Caco-2 (cell line): ENCODE measurements around the gene TMEM19. TPM values are rescaled to one million over a fixed set of nuclear protein-coding genes. Genes with fewer than 3 reads are reported as not detected.
A peak's percentile ranks its signal among the peaks of the same experiment; 100 is the strongest.

ENCODE experiments used
- BruUV-seq: library from RNA; stranded (reverse); fragments of 400-500 nt; replicated peaks from 2 replicates; lab custom pipeline; 2021; lab: Mats Ljungman, UMichigan
- CTCF ChIA-PET: fragments of 300-600 bp; sonication (Branson Sonifier 250); formaldehyde crosslinking; loops from one replicate; lab custom pipeline; 2022; ENCODE audit warnings: antibody characterized with exemption; lab: Charles Lee
- POLR2A ChIA-PET: fragments of 300-600 bp; sonication (Branson Sonifier 250); formaldehyde crosslinking; loops from one replicate; lab custom pipeline; 2022; ENCODE audit warnings: antibody characterized with exemption; lab: Charles Lee
- DNase-seq, 2 experiments: peaks; one replicate each; pipeline versions ENCODE4 v3.0.0 to v3.0.0-alpha.2; 2020 to 2022
- H3K27me3 ChIP-seq: replicated peaks from 2 replicates; pipeline ENCODE4 v1.6.0; 2011; ENCODE audit warnings: low read length; ENCODE audit not compliant: control insufficient read depth, insufficient read depth
- H3K36me3 ChIP-seq: 2 replicates; pipeline ENCODE4 v1.5.1; 2011; ENCODE audit warnings: low read length; ENCODE audit not compliant: control insufficient read depth, insufficient read depth
- H3K4me1 ChIP-seq: fragments of 250-450 bp; sonication (Bioruptor Pico); 2 replicates; pipeline ENCODE4 v1.5.1; 2020; ENCODE audit warnings: mild to moderate bottlenecking
- H3K4me3 ChIP-seq: 2 replicates; pipeline ENCODE4 v1.5.1; 2011; ENCODE audit warnings: low read depth, mild to moderate bottlenecking, control low read depth, low read length
- H3K9me3 ChIP-seq: fragments of 250-450 bp; sonication (Bioruptor Pico); 2 replicates; pipeline ENCODE4 v1.5.1; 2020; ENCODE audit warnings: mild to moderate bottlenecking, moderate library complexity
- H3K27ac Mint-ChIP-seq: one replicate; pipeline ENCODE4 v1.8.0; 2022; ENCODE audit warnings: mixed read lengths; ENCODE audit not compliant: unreplicated experiment
- H3K27me3 Mint-ChIP-seq: one replicate; pipeline ENCODE4 v1.8.0; 2022; ENCODE audit warnings: mixed read lengths; ENCODE audit not compliant: insufficient read depth, unreplicated experiment
- H3K36me3 Mint-ChIP-seq: one replicate; pipeline ENCODE4 v1.8.0; 2022; ENCODE audit warnings: mild to moderate bottlenecking, mixed read lengths; ENCODE audit not compliant: insufficient read depth, unreplicated experiment
- H3K4me1 Mint-ChIP-seq: one replicate; pipeline ENCODE4 v1.8.0; 2022; ENCODE audit warnings: low read depth, mixed read lengths; ENCODE audit not compliant: unreplicated experiment
- H3K4me3 Mint-ChIP-seq: one replicate; pipeline ENCODE4 v1.8.0; 2022; ENCODE audit warnings: mild to moderate bottlenecking, moderate library complexity, mixed read lengths; ENCODE audit not compliant: unreplicated experiment
- H3K9me3 Mint-ChIP-seq: one replicate; pipeline ENCODE4 v1.8.0; 2022; ENCODE audit warnings: mixed read lengths; ENCODE audit not compliant: unreplicated experiment
- intact Hi-C: fragments of 100-400 bp; cut with micrococcal nuclease; formaldehyde crosslinking; loops from one replicate; pipeline ENCODE4 v1.10.0; 2022; ENCODE audit not compliant: unreplicated experiment
- total RNA-seq: library from RNA; stranded (reverse); gene quantifications from 2 replicates; pipeline ENCODE4 v1.2.3, GENCODE V29; 2022
- TF ChIP-seq, protein P1 (sequence below), 2 experiments: fragments of 200-600 bp in 1 of 2; IDR thresholded peaks; 1 replicate in 1 of 2; 2 replicates in 1 of 2; pipeline versions ENCODE4 v1.5.1 to v1.8.0; 2011 to 2022; ENCODE audit warnings: antibody characterized with exemption in 1 of 2, control low read depth in 1 of 2, inconsistent platforms in 1 of 2, low read depth in 1 of 2, low read length in 1 of 2, mild to moderate bottlenecking in 1 of 2, moderate library complexity in 1 of 2; ENCODE audit not compliant: insufficient read depth in 1 of 2, severe bottlenecking in 1 of 2, unreplicated experiment in 1 of 2

Gene TMEM19
- total RNA-seq, 1 experiment from 2014 or later, result 24.2 TPM

DNA sequence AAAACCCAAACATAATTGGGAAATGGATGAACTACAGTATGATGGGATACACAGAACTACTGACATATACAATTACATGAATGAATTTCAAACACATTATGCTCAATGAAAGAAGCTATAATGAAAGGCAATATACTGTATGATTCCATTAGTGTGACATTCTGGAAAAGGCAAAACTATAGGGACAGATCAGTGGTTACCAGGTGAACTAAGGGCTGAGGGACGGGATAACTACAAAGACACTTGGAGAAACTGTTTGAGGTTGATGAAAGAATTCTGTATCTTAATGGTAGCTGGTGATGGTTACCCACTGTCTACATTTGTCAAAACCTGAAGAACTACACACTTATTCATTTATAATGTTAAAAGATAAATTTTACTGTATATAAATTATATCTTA, 30.0 kb upstream of the TMEM19 start:
- TF ChIP-seq, protein P1, sequence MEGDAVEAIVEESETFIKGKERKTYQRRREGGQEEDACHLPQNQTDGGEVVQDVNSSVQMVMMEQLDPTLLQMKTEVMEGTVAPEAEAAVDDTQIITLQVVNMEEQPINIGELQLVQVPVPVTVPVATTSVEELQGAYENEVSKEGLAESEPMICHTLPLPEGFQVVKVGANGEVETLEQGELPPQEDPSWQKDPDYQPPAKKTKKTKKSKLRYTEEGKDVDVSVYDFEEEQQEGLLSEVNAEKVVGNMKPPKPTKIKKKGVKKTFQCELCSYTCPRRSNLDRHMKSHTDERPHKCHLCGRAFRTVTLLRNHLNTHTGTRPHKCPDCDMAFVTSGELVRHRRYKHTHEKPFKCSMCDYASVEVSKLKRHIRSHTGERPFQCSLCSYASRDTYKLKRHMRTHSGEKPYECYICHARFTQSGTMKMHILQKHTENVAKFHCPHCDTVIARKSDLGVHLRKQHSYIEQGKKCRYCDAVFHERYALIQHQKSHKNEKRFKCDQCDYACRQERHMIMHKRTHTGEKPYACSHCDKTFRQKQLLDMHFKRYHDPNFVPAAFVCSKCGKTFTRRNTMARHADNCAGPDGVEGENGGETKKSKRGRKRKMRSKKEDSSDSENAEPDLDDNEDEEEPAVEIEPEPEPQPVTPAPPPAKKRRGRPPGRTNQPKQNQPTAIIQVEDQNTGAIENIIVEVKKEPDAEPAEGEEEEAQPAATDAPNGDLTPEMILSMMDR (IDR thresholded peaks at IDR 0.05; ENCODE audit: insufficient read depth in 1 of 2, low read depth in 1 of 2, low read length in 1 of 2, severe bottlenecking in 1 of 2, unreplicated experiment in 1 of 2), result no peak
- Histone ChIP-seq H3K9me3 (no peaks in the 10 kb centered on the region), H3K4me3 (no peak overlapping the region), H3K36me3 (no peaks in the 10 kb centered on the region; the same call in 1 of the 2 replicates), H3K4me1 (0 out of 2 replicates have a peak, but pooled peaks cover 4% of the 10 kb centered on the region), H3K27me3 (no peaks in the 10 kb centered on the region)
- DNase-seq, result no peak
- no TSS peak for BruUV-seq
- H3K9me3 Mint-ChIP-seq, result no peaks in the 10 kb centered on the region
- no peak overlapping the region for H3K27ac Mint-ChIP-seq
- ChIA-PET CTCF (interaction anchor here (1.5 kb wide), 1 partner anchor 19 kb away, joined by 7 read pairs; no protein-coding TSS in a partner anchor), POLR2A (no interaction called here)
- no peaks in the 10 kb centered on the region for H3K27me3 Mint-ChIP-seq
- H3K4me3 Mint-ChIP-seq, result no peak overlapping the region
- H3K36me3 Mint-ChIP-seq, result peaks cover 34% of the 10 kb centered on the region
- H3K4me1 Mint-ChIP-seq, result peaks cover 7% of the 10 kb centered on the region
- intact Hi-C loops, result no loop called here

DNA sequence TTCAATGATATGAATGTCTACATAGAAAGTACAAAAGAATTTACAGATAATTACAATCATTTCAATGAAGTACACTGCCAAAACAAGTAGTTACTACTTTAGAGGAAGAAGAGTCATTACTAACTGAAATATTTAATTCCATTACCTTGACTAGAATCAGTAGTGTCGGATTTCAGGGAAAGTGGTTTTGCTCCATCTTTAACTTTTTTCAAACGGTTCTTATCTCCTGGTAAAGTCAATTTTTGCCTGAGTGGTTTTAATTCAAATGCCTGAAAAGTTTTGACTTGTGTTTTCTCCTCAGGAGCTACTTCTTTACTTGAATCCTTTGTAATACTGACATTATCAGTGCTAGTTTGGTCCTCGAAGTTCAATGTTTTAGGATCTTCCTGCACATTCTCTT, 29.1 kb upstream of the TMEM19 start:
- TF ChIP-seq, protein P1 (IDR thresholded peaks at IDR 0.05; ENCODE audit: insufficient read depth in 1 of 2, low read depth in 1 of 2, low read length in 1 of 2, severe bottlenecking in 1 of 2, unreplicated experiment in 1 of 2), result no peak
- DNase-seq, result no peak
- Histone ChIP-seq H3K4me3 (no peak overlapping the region), H3K9me3 (no peaks in the 10 kb centered on the region), H3K27me3 (no peaks in the 10 kb centered on the region), H3K4me1 (0 out of 2 replicates have a peak, but pooled peaks cover 4% of the 10 kb centered on the region), H3K36me3 (no peaks in the 10 kb centered on the region; the same call in 1 of the 2 replicates)
- BruUV-seq, result no TSS peak
- POLR2A ChIA-PET, result no interaction called here
- CTCF ChIA-PET, result interaction anchor here (1.5 kb wide), 1 partner anchor 20 kb away, joined by 7 read pairs; no protein-coding TSS in a partner anchor
- H3K4me1 Mint-ChIP-seq, result peaks cover 7% of the 10 kb centered on the region
- H3K4me3 Mint-ChIP-seq, result no peak overlapping the region
- no peak overlapping the region for H3K27ac Mint-ChIP-seq
- peaks cover 37% of the 10 kb centered on the region for H3K36me3 Mint-ChIP-seq
- no peaks in the 10 kb centered on the region for H3K9me3 Mint-ChIP-seq
- intact Hi-C loops, result no loop called here
- no peaks in the 10 kb centered on the region for H3K27me3 Mint-ChIP-seq

DNA sequence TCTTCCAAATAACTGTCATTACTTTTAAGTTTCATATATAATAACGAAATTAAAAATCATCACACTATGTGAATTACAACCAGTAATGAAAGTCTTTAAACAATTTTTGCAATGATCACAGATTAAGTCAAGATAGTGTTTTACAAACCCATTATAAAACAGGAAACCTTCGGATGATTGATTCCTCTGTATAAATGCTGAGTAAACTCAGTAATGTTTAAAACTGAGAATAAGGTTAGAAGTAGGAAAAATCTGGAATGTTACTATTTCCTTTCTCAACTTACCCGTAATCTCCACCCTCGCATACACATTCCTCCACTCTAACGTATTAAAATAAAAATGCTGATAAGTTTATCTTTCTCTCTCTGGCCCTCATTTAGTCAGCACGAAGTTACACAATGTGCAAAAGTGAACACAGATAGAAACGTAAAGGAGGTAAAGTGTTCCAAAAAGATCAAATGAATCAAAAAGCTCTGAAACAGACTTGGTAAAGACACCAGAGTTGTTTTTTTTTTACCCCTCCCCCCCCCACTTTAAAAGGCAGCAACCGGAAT, 23.8 kb upstream of the TMEM19 start:
- peak overlapping the region; percentile 99 for H3K27ac Mint-ChIP-seq
- ChIA-PET CTCF (interaction anchor here (0.6 to 2.5 kb wide), 2 partner anchors 24 to 85 kb away, joined by 4 to 16 read pairs; partner anchors contain the start of gene TMEM19), POLR2A (interaction anchor here (1.1 kb wide), 1 partner anchor 92 kb away, joined by 4 read pairs; no protein-coding TSS in a partner anchor)
- no peaks in the 10 kb centered on the region for H3K9me3 Mint-ChIP-seq
- H3K36me3 ChIP-seq, result no peaks in the 10 kb centered on the region; the same call in 1 of the 2 replicates
- H3K4me3 Mint-ChIP-seq, result peak overlapping the region; percentile 98
- intact Hi-C loops, result no loop called here
- no peak for DNase-seq
- H3K36me3 Mint-ChIP-seq, result peaks cover 58% of the 10 kb centered on the region
- peak overlapping the region; percentile 93 for H3K4me3 ChIP-seq
- H3K4me1 Mint-ChIP-seq, result peaks cover 13% of the 10 kb centered on the region
- H3K9me3 ChIP-seq, result no peaks in the 10 kb centered on the region
- H3K4me1 ChIP-seq, result peaks cover 11% of the 10 kb centered on the region; the same call in 1 of the 2 replicates
- H3K27me3 ChIP-seq, result no peaks in the 10 kb centered on the region
- no TSS peak for BruUV-seq
- TF ChIP-seq, protein P1 (IDR thresholded peaks at IDR 0.05; ENCODE audit: insufficient read depth in 1 of 2, low read depth in 1 of 2, low read length in 1 of 2, severe bottlenecking in 1 of 2, unreplicated experiment in 1 of 2), result no peak
- H3K27me3 Mint-ChIP-seq, result no peaks in the 10 kb centered on the region
